Small intestine (tissue), 7 donors: ENCODE results near the gene RCOR1. TPM values are rescaled to one million over a fixed set of nuclear protein-coding genes. Genes with fewer than 3 reads are reported as not detected.

ENCODE experiments used
- DNase-seq, 2 donors: peaks; one replicate each; pipeline versions ENCODE4 v3.0.0 to v3.0.0-alpha.2; 2013
- FAIRE-seq: peaks from 2 replicates; lab custom pipeline; 2012; peaks lifted over from hg19 to GRCh38; lab: Jason Lieb, UNC
- H3K27ac ChIP-seq, 3 donors: one replicate each; pipeline ENCODE4 v1.5.1; 2013; ENCODE audit warnings: low read length in 2 of 3, mild to moderate bottlenecking in 2 of 3, control low read depth in 1 of 3, inconsistent platforms in 1 of 3, low read depth in 1 of 3, moderate library complexity in 1 of 3
- H3K27me3 ChIP-seq, 3 donors: one replicate each; pipeline ENCODE4 v1.6.1; 2013; ENCODE audit warnings: low read length in 3 of 3, inconsistent platforms in 1 of 3; ENCODE audit not compliant: control insufficient read depth in 3 of 3, insufficient read depth in 3 of 3
- H3K36me3 ChIP-seq, 3 donors: one replicate each; pipeline ENCODE4 v1.6.1; 2013; ENCODE audit warnings: low read length in 3 of 3, inconsistent platforms in 1 of 3, low read depth in 1 of 3, mild to moderate bottlenecking in 1 of 3, moderate library complexity in 1 of 3; ENCODE audit not compliant: control insufficient read depth in 3 of 3, insufficient read depth in 2 of 3
- H3K4me1 ChIP-seq, 3 donors: one replicate each; pipeline ENCODE4 v1.6.1; 2013; ENCODE audit warnings: low read length in 2 of 3, inconsistent platforms in 1 of 3, low read depth in 1 of 3, mild to moderate bottlenecking in 1 of 3, moderate library complexity in 1 of 3; ENCODE audit not compliant: control insufficient read depth in 3 of 3, insufficient read depth in 2 of 3
- H3K4me3 ChIP-seq, 3 donors: one replicate each; pipeline ENCODE4 v1.5.1; 2013; ENCODE audit warnings: low read length in 3 of 3, control low read depth in 1 of 3, inconsistent platforms in 1 of 3, low read depth in 1 of 3, mild to moderate bottlenecking in 1 of 3, moderate library complexity in 1 of 3
- H3K9me3 ChIP-seq, 2 donors: one replicate each; pipeline ENCODE4 v1.6.1; 2013; ENCODE audit warnings: low read depth in 1 of 2, low read length in 1 of 2; ENCODE audit not compliant: control insufficient read depth in 2 of 2, insufficient read depth in 1 of 2
- WGBS, 3 donors: extraction: QIAGEN DNeasy Blood & Tissue Kit; methylation state at CpG; one replicate each; pipeline ENCODE4 v1.1.7; 2013; 5-methylcytosine and 5-hydroxymethylcytosine counted together
- polyA plus RNA-seq, 4 donors: library from polyadenylated mRNA; stranded (reverse) in 3 of 4; unstranded in 1 of 4; fragments of 200-250 nt in 3 of 4; fragments of 120-200 nt in 1 of 4; gene quantifications; one replicate each; pipeline versions ENCODE4 v1.2.1 to v1.2.3, GENCODE V29; 2013
- donor health status: healthy with polysubstance abuse.
- donor health status: control.
- donor health status: control.
- donor health status: Bipolar disorder and iron deficiency.
- donor health status: healthy.

The RCOR1 gene
- polyA plus RNA-seq, 4 donors: 9.2 to 22.6 (median 12.3) TPM

DNA sequence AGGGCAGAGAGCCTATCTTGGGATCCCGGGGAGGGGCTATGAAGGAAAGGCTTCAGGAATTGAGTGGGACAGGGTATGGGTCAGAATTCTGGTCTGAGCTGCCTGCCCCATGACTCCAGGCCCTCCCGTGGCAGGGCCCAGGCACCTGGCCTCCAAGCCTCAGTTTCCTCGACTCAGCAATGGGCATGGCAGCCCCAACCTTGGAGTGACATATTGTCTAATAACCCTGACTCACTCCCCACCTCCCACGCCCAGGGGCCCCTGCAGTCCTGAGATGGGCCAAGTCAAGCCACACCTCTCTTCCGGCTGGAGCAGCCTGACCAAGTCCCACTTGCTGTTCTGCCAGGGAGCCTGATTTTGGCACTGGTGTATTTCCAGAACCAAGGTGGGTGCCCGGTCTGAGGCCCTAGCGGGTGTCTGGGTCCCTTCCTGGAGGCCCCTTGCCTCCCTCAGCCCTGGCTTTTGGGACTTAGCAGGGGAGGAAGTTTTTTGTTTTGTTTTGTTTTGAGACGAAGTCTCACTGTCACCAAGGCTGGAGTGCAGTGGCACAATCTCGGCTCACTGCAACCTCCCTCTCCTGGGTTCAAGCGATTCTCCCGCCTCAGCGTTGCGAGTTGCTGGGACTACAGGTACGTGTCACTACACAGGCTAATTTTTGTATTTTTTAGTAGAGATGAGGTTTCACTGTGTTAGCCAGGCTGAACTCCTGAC, 40.3 kb upstream of the RCOR1 start:
- Histone ChIP-seq H3K27me3 (no peaks in the 10 kb centered on the region), H3K4me1 (peaks cover 1 to 53% (median 6%) of the 10 kb centered on the region in 3 donors), H3K36me3 (peaks cover 0 to 34% (median 0%) of the 10 kb centered on the region in 3 donors), H3K27ac (peak overlapping the region; percentile 79 to 88 (median 85)), H3K9me3 (peaks cover 0 to 5% of the 10 kb centered on the region in 2 donors), H3K4me3 (peak overlapping the region in 1 of 3 donors; percentile 32)
- DNase-seq: peak; percentile 77 to 81
- FAIRE-seq: no peak
- WGBS, 3 donors: 37 to 59% (median 50%) methylated on average over 14 of the region's 14 CpGs

DNA sequence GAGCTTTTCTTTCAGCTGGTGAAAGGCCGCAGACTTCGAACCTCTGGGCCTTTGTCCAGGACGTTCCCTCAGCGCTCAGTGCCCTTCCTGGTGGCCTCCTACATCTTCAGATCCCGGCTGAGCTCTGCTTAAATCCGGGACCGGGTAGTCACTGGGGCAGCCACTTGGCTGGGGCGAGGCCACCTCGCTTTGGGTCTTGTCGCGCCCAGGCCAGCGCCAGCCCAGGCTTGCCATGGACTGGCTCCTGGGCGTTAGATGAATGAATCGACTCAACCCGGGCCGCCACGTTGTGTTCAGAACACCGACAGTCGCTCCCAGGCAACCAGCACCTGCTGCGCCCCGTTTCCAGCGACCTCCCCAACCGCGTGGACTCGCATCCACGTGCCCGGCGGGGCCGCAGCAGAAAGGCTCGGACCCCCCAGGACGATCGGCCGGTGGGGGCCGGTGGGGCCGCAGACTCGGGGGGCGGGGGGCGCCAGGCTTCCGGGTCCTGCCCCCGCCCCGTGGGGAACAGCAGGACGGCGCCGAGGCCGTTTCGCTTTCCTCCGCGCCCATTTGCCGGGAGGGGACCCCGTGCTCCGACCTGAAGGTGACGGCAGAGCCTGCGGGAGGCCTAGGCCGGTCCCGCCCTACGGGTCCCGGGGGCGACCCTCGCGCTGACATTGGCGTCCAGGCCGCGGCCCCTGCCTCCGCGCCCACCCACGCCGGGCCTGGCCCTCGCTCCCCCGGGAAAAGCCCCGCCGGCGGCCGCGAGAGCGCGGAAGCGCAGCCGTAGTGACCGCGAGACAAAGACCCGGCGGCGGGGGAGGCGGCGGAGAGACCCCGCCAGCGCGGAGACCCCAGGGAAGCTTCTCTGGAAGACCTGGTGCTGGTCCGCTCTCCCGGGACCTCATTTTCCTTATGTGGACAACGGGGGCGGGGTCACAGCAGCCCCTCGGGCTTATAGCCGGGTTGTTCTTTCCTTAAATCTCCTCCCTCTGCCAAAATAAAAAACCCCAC, 37.3 kb upstream of the RCOR1 start:
- FAIRE-seq (no peak), DNase-seq (peak; percentile 87 to 88)
- Histone ChIP-seq H3K9me3 (no peaks in the 10 kb centered on the region), H3K36me3 (peaks cover 0 to 30% (median 0%) of the 10 kb centered on the region in 3 donors), H3K27ac (peak overlapping the region; percentile 76 to 93 (median 88)), H3K4me1 (peaks cover 1 to 47% (median 6%) of the 10 kb centered on the region in 3 donors), H3K4me3 (peak overlapping the region; percentile 61 to 76 (median 65)), H3K27me3 (no peaks in the 10 kb centered on the region)
- 5 to 8% (median 6%) methylated on average over 72 to 94 of the region's 94 CpGs for WGBS, 3 donors

DNA sequence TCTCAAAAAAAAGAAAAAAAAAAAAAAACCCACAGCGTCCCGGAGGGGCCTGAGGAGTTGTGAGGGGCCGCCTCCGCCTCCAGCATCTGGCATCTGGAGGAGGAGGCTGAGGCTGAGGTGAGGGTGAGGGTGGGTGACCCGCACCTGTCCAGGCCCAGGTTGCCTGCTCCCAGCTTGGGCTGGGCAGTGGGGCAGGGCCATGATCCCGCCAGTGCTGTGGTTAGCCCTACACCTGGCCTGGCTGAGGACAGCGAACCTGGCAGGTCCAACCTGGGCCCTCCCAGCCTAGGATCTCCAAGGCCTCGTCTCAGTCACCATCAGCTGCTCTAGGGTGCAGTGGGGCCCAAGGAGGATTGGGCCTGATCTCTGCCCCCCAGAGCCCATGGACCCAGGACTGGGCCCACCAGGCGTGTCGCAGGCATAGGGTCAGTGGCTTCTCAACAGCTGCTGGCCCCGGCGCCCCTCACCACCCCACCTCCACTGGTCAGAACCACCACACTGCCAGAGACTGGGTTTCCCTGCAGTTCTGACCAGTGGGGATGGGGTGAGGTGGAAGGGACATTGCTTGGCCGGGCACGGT, 36.3 kb upstream of the RCOR1 start:
- DNase-seq (no peak), FAIRE-seq (no peak)
- Histone ChIP-seq H3K27me3 (no peaks in the 10 kb centered on the region), H3K4me3 (no peak overlapping the region), H3K36me3 (peaks cover 0 to 23% (median 0%) of the 10 kb centered on the region in 3 donors), H3K9me3 (no peaks in the 10 kb centered on the region), H3K4me1 (peaks cover 1 to 39% (median 3%) of the 10 kb centered on the region in 3 donors), H3K27ac (no peak overlapping the region)
- WGBS, 3 donors: 91 to 98% (median 95%) methylated on average over 14 of the region's 14 CpGs

DNA sequence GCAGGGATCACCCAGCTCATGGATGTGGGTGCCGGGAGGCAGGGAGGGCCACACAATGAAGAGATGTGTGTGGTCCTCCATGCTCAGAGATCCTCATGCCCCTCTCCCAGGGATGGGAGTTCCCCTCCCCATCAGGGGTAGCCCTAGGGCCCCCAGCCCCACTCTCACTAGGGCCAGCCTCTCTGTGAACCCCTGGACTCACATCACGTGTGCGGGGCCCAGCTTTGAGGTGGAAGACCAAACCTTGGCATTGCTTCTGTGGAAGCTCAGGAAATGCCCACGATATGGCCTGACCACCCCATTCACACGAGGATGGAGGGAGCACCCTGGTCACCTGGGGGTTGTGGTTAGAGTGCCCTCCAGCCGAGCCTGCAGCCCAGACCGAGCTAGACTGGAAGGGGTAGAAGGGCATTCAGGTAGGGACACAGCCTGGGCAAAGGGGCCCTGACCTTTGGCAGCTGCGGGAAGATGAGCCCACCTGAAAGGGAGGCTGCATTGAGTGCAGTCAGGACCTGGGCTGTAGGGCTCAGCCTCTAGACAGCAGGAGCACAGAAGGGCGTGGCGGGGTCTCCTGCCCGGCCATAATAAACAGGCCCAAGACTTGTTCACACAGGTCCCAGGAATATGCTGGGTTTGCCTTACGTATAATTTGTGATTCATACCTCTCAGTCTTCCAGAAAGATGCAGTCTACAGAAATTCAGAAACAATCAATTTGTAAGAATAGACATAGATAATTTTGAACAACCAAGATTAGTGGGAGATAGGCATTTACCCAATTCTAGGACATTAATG, 34.8 kb upstream of the RCOR1 start:
- Histone ChIP-seq H3K4me3 (no peak overlapping the region), H3K36me3 (peaks cover 0 to 17% (median 0%) of the 10 kb centered on the region in 3 donors), H3K4me1 (peaks cover 0 to 24% (median 0%) of the 10 kb centered on the region in 3 donors), H3K27me3 (no peaks in the 10 kb centered on the region), H3K27ac (no peak overlapping the region), H3K9me3 (no peaks in the 10 kb centered on the region)
- WGBS, 3 donors: 77 to 86% (median 82%) methylated on average over 12 of the region's 12 CpGs
- FAIRE-seq (no peak), DNase-seq (no peak)

DNA sequence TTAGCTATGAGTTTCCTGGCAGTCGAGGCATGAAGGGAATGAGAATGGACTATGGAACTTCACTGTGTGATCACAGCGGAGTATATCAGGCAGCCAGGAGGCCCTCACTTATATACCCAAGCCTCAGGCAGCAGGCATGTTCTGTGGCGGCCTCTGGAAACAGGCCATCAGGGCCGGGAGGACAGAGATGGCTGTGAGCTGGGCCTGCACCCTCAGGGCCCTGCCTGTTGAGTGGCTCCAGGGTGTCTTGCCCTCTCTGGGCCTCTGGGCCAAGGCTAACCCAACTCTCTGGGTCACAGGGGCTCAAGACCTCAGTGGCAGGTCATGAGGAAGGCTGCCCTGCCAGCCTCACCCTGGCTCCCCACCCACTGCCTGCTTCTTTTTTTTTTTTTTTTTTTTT, 33.9 kb upstream of the RCOR1 start:
- Histone ChIP-seq H3K27ac (peak overlapping the region in 1 of 3 donors; percentile 44), H3K27me3 (no peaks in the 10 kb centered on the region), H3K4me1 (peaks cover 0 to 19% (median 0%) of the 10 kb centered on the region in 3 donors), H3K4me3 (no peak overlapping the region), H3K9me3 (no peaks in the 10 kb centered on the region), H3K36me3 (peaks cover 0 to 11% (median 0%) of the 10 kb centered on the region in 3 donors)
- WGBS, 3 donors: 15 to 56% (median 40%) methylated on average over 4 of the region's 4 CpGs
- FAIRE-seq: no peak
- peak in 1 of 2 donors; percentile 50 for DNase-seq

DNA sequence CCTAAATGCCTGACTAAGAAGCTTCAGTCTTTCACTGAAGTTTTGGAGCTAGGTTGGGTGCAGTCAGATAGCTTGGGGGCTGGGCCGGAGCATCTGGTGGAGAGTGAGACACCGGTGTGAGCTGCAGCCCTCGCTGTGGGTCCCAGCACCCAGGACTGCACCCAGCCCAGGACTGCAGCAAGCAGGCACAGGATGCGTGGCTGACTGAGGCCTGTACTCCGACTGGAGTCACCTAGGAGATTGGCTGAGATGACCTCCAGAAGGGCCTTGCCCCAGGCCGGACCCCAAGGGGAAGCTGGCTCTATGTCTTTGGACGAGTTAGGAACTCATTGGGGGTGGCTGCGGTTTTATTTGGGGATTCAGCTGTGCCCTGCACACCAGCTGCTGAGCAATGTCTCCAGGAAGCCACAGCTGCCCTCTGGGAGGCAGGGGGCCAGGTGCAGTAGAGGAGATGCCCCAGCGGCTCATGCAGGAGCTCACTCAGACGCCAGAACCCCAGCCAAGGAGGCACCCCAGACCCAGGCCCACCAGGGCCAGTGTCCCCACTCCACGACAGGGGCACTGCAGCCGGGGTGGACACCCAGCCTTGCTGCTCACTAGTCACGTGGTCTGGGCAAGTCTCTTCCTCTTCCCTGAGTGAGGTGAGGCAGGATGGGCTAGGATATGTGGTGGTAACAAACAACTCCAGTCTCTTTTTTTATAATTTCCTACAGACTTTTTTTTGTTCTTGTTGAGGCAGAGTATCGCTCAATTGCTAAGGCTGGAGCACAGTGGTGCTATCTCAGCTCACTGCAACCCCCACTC, 31.8 kb upstream of the RCOR1 start:
- 65 to 76% (median 74%) methylated on average over 14 of the region's 14 CpGs for WGBS, 3 donors

DNA sequence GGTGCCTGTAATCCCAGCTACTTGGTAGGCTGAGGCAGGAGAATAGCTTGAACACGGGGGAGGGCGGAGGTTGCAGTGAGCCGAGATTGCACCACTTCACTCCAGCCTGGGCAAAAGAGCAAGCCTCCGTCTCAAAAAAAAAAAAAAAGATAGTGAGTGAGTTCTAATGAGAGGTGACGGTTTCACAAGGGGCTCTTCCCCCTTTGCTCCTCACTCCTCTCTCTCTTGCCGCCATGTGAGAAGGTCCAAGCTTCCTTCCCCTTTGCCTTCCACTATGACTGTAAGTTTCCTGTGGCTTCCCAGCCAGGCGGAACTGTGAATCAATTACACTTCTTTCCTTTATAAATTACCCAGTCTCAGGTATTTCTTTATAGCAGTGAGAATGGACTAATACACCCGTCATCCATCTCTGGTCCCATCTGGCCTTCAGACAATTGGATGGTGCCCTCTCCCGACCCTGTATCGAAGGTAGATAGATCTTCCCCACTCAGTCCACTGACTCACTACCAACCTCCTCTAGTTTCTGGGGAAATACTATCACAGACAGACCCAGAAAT, 27.0 kb upstream of the RCOR1 start:
- H3K9me3 ChIP-seq: no peaks in the 10 kb centered on the region

More for the DNA sequence above, 31.8 kb upstream of the RCOR1 start:
- H3K4me3 ChIP-seq: no peak overlapping the region
- FAIRE-seq: no peak
- no peaks in the 10 kb centered on the region for H3K27me3 ChIP-seq
- peaks cover 0 to 2% (median 0%) of the 10 kb centered on the region in 3 donors for H3K36me3 ChIP-seq
- H3K27ac ChIP-seq: no peak overlapping the region
- H3K4me1 ChIP-seq: peaks cover 0 to 13% (median 0%) of the 10 kb centered on the region in 3 donors
- H3K9me3 ChIP-seq: no peaks in the 10 kb centered on the region
- no peak for DNase-seq

More for the DNA sequence above, 27.0 kb upstream of the RCOR1 start:
- WGBS, 3 donors: 68 to 86% (median 69%) methylated on average over 9 to 10 of the region's 10 CpGs
- FAIRE-seq: no peak
- peaks cover 0 to 2% (median 0%) of the 10 kb centered on the region in 3 donors for H3K36me3 ChIP-seq
- no peak for DNase-seq
- H3K4me3 ChIP-seq: no peak overlapping the region
- no peaks in the 10 kb centered on the region for H3K27me3 ChIP-seq
- peaks cover 0 to 6% (median 3%) of the 10 kb centered on the region in 3 donors for H3K4me1 ChIP-seq
- no peak overlapping the region for H3K27ac ChIP-seq
